ENCODE measurements around the gene SCN3B. TPM values are rescaled to one million over a fixed set of nuclear protein-coding genes. Genes with fewer than 3 reads are reported as not detected.

SCN3B gene
- total and polyA plus RNA-seq, 2 experiments from 2014 or later = 0.30 to 1.8 TPM

GRCh38 chr11:123694551-123694950 lies 40.1 kb upstream of the SCN3B start:
- Histone ChIP-seq H3K79me2 (no peaks in the 10 kb centered on the region), H3K27me3 (no peaks in the 10 kb centered on the region), H3K4me3 (no peak overlapping the region), H3K9me3 (ENCODE audit: low read depth) (no peaks in the 10 kb centered on the region), H3K4me1 (ENCODE audit: insufficient read depth) (no peaks in the 10 kb centered on the region), H3K27ac (no peak overlapping the region), H2AFZ (no peak overlapping the region), H3K9me2 (replicated peaks; ENCODE audit: insufficient read depth) (no peaks in the 10 kb centered on the region), H3K4me2 (no peak overlapping the region), H3K36me3 (replicated peaks; ENCODE audit: insufficient read depth, low read depth) (no peaks in the 10 kb centered on the region), H4K20me1 (ENCODE audit: insufficient read depth, poor library complexity, severe bottlenecking) (no peaks in the 10 kb centered on the region)
- WGBS (ENCODE audit: low lambda C conversion rate, missing lambda C conversion rate) = 67% methylated on average over 2 of the region's 2 CpGs
- TF ChIP-seq, protein P1, sequence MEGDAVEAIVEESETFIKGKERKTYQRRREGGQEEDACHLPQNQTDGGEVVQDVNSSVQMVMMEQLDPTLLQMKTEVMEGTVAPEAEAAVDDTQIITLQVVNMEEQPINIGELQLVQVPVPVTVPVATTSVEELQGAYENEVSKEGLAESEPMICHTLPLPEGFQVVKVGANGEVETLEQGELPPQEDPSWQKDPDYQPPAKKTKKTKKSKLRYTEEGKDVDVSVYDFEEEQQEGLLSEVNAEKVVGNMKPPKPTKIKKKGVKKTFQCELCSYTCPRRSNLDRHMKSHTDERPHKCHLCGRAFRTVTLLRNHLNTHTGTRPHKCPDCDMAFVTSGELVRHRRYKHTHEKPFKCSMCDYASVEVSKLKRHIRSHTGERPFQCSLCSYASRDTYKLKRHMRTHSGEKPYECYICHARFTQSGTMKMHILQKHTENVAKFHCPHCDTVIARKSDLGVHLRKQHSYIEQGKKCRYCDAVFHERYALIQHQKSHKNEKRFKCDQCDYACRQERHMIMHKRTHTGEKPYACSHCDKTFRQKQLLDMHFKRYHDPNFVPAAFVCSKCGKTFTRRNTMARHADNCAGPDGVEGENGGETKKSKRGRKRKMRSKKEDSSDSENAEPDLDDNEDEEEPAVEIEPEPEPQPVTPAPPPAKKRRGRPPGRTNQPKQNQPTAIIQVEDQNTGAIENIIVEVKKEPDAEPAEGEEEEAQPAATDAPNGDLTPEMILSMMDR (IDR thresholded peaks at IDR 0.05; ENCODE audit: poor library complexity) = no peak
- no peak for TF ChIP-seq EZH2phosphoT487 (IDR thresholded peaks at IDR 0.05; ENCODE audit: low read depth, severe bottlenecking, unreplicated experiment)
- TF ChIP-seq EZH2 (IDR thresholded peaks at IDR 0.05; ENCODE audit: borderline replicate concordance) = no peak
- DNase-seq (ENCODE audit: low spot score) = no peak

DNA sequence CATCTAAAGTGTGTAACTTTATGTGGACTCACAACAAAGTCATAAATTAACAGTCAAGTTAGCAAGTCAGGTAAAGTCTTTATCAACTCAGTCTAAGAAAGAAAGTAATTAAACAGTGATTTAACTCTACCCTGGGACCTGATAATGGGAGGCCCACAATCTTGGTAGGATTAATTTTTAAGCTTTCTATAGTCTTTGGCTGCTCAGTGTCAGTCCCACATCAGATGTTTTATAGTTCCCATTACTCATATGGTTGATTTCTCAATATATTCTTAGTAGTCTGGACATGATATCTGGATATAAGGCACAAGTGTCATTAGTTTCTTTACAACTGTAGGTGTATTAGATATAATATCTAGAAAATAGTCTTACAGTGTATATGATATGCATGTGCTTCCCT lies 38.5 kb upstream of the SCN3B start:
- TF ChIP-seq EZH2phosphoT487 (IDR thresholded peaks at IDR 0.05; ENCODE audit: low read depth, severe bottlenecking, unreplicated experiment) (no peak), EZH2 (IDR thresholded peaks at IDR 0.05; ENCODE audit: borderline replicate concordance) (no peak)
- TF ChIP-seq, protein P1 (IDR thresholded peaks at IDR 0.05; ENCODE audit: poor library complexity) = no peak
- no peaks in the 10 kb centered on the region for H3K4me1 ChIP-seq (ENCODE audit: insufficient read depth)
- no peaks in the 10 kb centered on the region for H3K9me3 ChIP-seq (ENCODE audit: low read depth)
- H2AFZ ChIP-seq = no peak overlapping the region
- H3K27ac ChIP-seq = no peak overlapping the region
- no peaks in the 10 kb centered on the region for H3K9me2 ChIP-seq (replicated peaks; ENCODE audit: insufficient read depth)
- H3K4me2 ChIP-seq = no peak overlapping the region
- H3K36me3 ChIP-seq (replicated peaks; ENCODE audit: insufficient read depth, low read depth) = no peaks in the 10 kb centered on the region
- no peaks in the 10 kb centered on the region for H3K79me2 ChIP-seq
- no peak for DNase-seq (ENCODE audit: low spot score)
- H3K27me3 ChIP-seq = no peaks in the 10 kb centered on the region
- H3K4me3 ChIP-seq = no peak overlapping the region
- H4K20me1 ChIP-seq (ENCODE audit: insufficient read depth, poor library complexity, severe bottlenecking) = no peaks in the 10 kb centered on the region

DNA sequence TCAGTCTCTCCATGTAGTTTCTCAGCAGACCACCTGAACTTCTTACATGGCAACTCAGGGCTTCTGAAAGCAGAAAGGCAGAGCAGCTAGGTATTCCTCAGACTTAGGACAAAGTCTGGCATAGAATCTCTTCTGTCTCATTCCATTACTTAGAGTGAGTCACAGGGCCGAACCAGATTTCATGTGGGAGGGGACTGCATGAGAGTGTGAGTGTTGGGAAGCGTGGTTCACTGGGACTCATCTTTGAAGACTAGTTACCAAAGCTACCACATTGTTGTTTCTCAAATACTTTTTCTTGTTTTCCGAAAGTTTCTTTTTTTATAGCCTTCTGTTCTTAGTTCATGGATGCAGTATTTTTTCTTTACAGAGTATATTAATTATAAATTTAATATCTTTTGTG lies 36.1 kb upstream of the SCN3B start:
- Histone ChIP-seq H3K9me3 (ENCODE audit: low read depth) (no peaks in the 10 kb centered on the region), H4K20me1 (ENCODE audit: insufficient read depth, poor library complexity, severe bottlenecking) (no peaks in the 10 kb centered on the region), H3K36me3 (replicated peaks; ENCODE audit: insufficient read depth, low read depth) (no peaks in the 10 kb centered on the region), H3K4me1 (ENCODE audit: insufficient read depth) (no peaks in the 10 kb centered on the region), H3K27ac (no peak overlapping the region), H3K27me3 (no peaks in the 10 kb centered on the region), H2AFZ (no peak overlapping the region), H3K4me2 (no peak overlapping the region), H3K79me2 (no peaks in the 10 kb centered on the region), H3K9me2 (replicated peaks; ENCODE audit: insufficient read depth) (no peaks in the 10 kb centered on the region), H3K4me3 (no peak overlapping the region)
- TF ChIP-seq, protein P1 (IDR thresholded peaks at IDR 0.05; ENCODE audit: poor library complexity) = no peak
- TF ChIP-seq EZH2 (IDR thresholded peaks at IDR 0.05; ENCODE audit: borderline replicate concordance) = no peak
- TF ChIP-seq EZH2phosphoT487 (IDR thresholded peaks at IDR 0.05; ENCODE audit: low read depth, severe bottlenecking, unreplicated experiment) = no peak
- peak; percentile 33 for DNase-seq (ENCODE audit: low spot score)
- 76% methylated on average over 3 of the region's 3 CpGs for WGBS (ENCODE audit: low lambda C conversion rate, missing lambda C conversion rate)

DNA sequence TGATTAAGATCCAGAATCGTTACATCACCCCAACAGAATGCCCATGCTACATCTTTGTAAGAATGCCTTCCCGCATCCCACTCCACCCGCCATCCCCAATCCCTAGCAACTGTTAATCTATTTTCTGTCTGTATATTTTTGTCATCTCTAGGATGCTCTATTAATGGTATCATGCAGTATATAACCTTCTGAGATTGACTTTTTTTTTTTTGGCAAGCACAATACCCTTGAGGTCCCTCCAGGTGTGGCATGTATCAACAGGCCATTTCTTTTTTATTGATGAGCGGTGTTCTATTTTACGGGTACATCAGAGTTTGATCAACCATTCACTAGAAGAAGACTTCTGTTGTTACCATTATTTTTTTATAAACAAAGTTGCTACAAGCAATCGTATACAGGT lies 30.2 kb upstream of the SCN3B start:
- WGBS (ENCODE audit: low lambda C conversion rate, missing lambda C conversion rate) = 93% methylated on average over 6 of the region's 6 CpGs
- TF ChIP-seq EZH2 (IDR thresholded peaks at IDR 0.05; ENCODE audit: borderline replicate concordance) = no peak
- TF ChIP-seq EZH2phosphoT487 (IDR thresholded peaks at IDR 0.05; ENCODE audit: low read depth, severe bottlenecking, unreplicated experiment) = no peak
- TF ChIP-seq, protein P1 (IDR thresholded peaks at IDR 0.05; ENCODE audit: poor library complexity) = no peak
- H4K20me1 ChIP-seq (ENCODE audit: insufficient read depth, poor library complexity, severe bottlenecking) = no peaks in the 10 kb centered on the region

More for the DNA sequence above, 30.2 kb upstream of the SCN3B start:
- Histone ChIP-seq H3K79me2 (no peaks in the 10 kb centered on the region), H2AFZ (no peak overlapping the region), H3K36me3 (replicated peaks; ENCODE audit: insufficient read depth, low read depth) (no peaks in the 10 kb centered on the region), H3K27ac (no peak overlapping the region), H3K9me3 (ENCODE audit: low read depth) (no peaks in the 10 kb centered on the region), H3K27me3 (peaks cover 13% of the 10 kb centered on the region), H3K4me2 (no peak overlapping the region), H3K4me1 (ENCODE audit: insufficient read depth) (no peaks in the 10 kb centered on the region), H3K4me3 (no peak overlapping the region), H3K9me2 (replicated peaks; ENCODE audit: insufficient read depth) (no peaks in the 10 kb centered on the region)
- no peak for DNase-seq (ENCODE audit: low spot score)
